Keratinocyte (primary cell): Measurements from ENCODE around the gene ADI1. TPM values are rescaled to one million over a fixed set of nuclear protein-coding genes. Genes with fewer than 3 reads are reported as not detected.

Experiments used
- DNase-seq: peaks from one replicate; pipeline ENCODE4 v3.0.0-alpha.2; 2011; ENCODE audit warnings: low read depth, missing footprints, low spot score
- FAIRE-seq: peaks from 2 replicates; lab custom pipeline; 2011; peaks lifted over from hg19 to GRCh38; lab: Jason Lieb, UNC
- H2AFZ ChIP-seq: 2 replicates; pipeline ENCODE4 v1.6.0; 2012; ENCODE audit warnings: low read length, control low read depth, inconsistent platforms; ENCODE audit not compliant: control insufficient read depth
- H3K27ac ChIP-seq: 2 replicates; pipeline ENCODE4 v1.5.1; 2011; ENCODE audit warnings: low read length; ENCODE audit not compliant: control insufficient read depth, insufficient read depth
- H3K27me3 ChIP-seq: 3 replicates; pipeline ENCODE4 v1.6.0; 2011; ENCODE audit warnings: low read length; ENCODE audit not compliant: control insufficient read depth, insufficient read depth; ENCODE audit errors: extremely low read depth
- H3K36me3 ChIP-seq, 2 experiments: 2 replicates in 1 of 2; 3 replicates in 1 of 2; pipeline ENCODE4 v1.5.1; 2011; ENCODE audit warnings: low read length in 2 of 2, mild to moderate bottlenecking in 1 of 2; ENCODE audit not compliant: control insufficient read depth in 2 of 2, insufficient read depth in 2 of 2; ENCODE audit errors: extremely low read depth in 1 of 2
- H3K4me1 ChIP-seq: 3 replicates; pipeline ENCODE4 v1.5.1; 2011; ENCODE audit warnings: low read length; ENCODE audit not compliant: control insufficient read depth, insufficient read depth; ENCODE audit errors: extremely low read depth
- H3K4me2 ChIP-seq: 3 replicates; pipeline ENCODE4 v1.6.0; 2011; ENCODE audit warnings: low read depth, low read length; ENCODE audit not compliant: control insufficient read depth, insufficient read depth; ENCODE audit errors: extremely low read depth
- H3K4me3 ChIP-seq, 3 experiments: fragments of 200-600 bp in 1 of 3; sonication (generic) in 1 of 3; 2 replicates in 2 of 3; 3 replicates in 1 of 3; pipeline ENCODE4 v1.5.1; 2011 to 2016; ENCODE audit warnings: low read length in 3 of 3, mild to moderate bottlenecking in 3 of 3, control low read depth in 2 of 3, inconsistent platforms in 1 of 3, low read depth in 1 of 3, mixed read lengths in 1 of 3, mixed run types in 1 of 3, moderate library complexity in 1 of 3; ENCODE audit not compliant: control insufficient read depth in 2 of 3, insufficient read depth in 2 of 3; ENCODE audit errors: extremely low read depth in 1 of 3
- H3K79me2 ChIP-seq: 2 replicates; pipeline ENCODE4 v1.6.0; 2012; ENCODE audit warnings: low read length; ENCODE audit not compliant: control insufficient read depth, insufficient read depth
- H3K9ac ChIP-seq: 3 replicates; pipeline ENCODE4 v1.6.0; 2011; ENCODE audit warnings: low read length; ENCODE audit not compliant: control insufficient read depth, insufficient read depth; ENCODE audit errors: extremely low read depth
- H3K9me1 ChIP-seq: 3 replicates; pipeline ENCODE4 v1.6.0; 2011; ENCODE audit warnings: low read length; ENCODE audit not compliant: control insufficient read depth, insufficient read depth; ENCODE audit errors: extremely low read depth
- H3K9me3 ChIP-seq: 2 replicates; pipeline ENCODE4 v1.5.1; 2012; ENCODE audit warnings: low read depth, low read length; ENCODE audit not compliant: control insufficient read depth
- H4K20me1 ChIP-seq: 3 replicates; pipeline ENCODE4 v1.6.0; 2011; ENCODE audit warnings: low read length; ENCODE audit not compliant: control insufficient read depth, insufficient read depth; ENCODE audit errors: extremely low read depth
- EZH2 ChIP-seq: IDR thresholded peaks from one replicate; pipeline ENCODE4 v1.6.1; 2012; ENCODE audit warnings: inconsistent platforms, mild to moderate bottlenecking, low read length, moderate library complexity
- dilution Hi-C: fragments of 300-500 bp; cut with MboI; formaldehyde crosslinking; loops from one replicate; pipeline ENCODE4 v1.7.0; 2020; ENCODE audit warnings: low sequenced_read_pairs; ENCODE audit not compliant: extremely low pct_ligation_motif_present
- polyA plus RNA-seq, 5 experiments: library from polyadenylated mRNA; depleted of rRNA in 3 of 5; stranded (reverse) in 3 of 5; stranded (forward) in 1 of 5; unstranded in 1 of 5; fragments of >200 nt; gene quantifications; 1 replicate in 1 of 5; 2 replicates in 3 of 5; 3 replicates in 1 of 5; pipeline versions ENCODE4 v1.2.1 to v1.2.3, GENCODE V29; 2011 to 2012; ENCODE audit warnings: missing spikeins in 2 of 5, low read depth in 1 of 5, low replicate concordance in 1 of 5
- TF ChIP-seq, protein P1 (sequence below), 3 experiments: IDR thresholded peaks in 1 of 3; conservative IDR thresholded peaks in 1 of 3; optimal IDR thresholded peaks in 1 of 3; 2 replicates in 2 of 3; 3 replicates in 1 of 3; pipeline versions ENCODE3 to v1.5.1; 2011; ENCODE audit warnings: low read length in 3 of 3, mild to moderate bottlenecking in 3 of 3, moderate library complexity in 2 of 3, control low read depth in 1 of 3, inconsistent platforms in 1 of 3; ENCODE audit not compliant: insufficient read depth in 2 of 3; ENCODE audit errors: extremely low read depth in 1 of 3

The ADI1 gene
- polyA plus RNA-seq, 1 donor (not counting 4 experiments of a cell fraction or from before 2014, with no cell fraction given) = 47.4 TPM

DNA sequence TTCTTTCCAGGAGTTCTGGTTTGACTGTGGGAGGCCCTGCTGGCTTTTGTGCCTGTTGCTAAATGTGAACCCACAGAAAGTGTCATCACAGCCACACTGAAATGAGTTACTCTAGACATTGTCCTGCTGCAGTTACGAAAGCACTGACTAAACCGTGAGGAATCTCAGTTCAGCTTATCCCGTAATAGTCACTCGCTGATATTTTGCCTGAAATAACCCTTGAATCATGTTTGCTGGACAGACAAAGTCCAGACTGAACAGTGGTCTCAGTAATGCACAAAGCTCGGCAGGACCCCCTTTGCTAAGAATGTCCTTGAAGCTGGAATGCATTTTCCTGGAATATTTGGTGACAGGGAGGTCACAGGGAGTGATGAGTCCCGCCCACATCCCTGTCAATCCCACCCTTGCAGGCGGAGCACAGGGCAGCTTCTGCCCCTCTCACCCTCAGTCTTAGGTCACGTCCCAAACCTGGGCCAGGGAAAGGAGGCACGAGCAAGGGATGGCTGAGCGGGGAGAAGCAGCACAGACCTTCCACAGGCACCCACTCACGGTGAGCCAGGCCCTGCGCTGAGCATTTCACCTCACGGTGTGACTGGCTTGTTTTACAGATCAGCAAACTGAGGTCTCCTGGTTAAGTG, 53.4 kb downstream of the ADI1 start:
- H4K20me1 ChIP-seq = no peaks in the 10 kb centered on the region
- TF ChIP-seq, protein P1, sequence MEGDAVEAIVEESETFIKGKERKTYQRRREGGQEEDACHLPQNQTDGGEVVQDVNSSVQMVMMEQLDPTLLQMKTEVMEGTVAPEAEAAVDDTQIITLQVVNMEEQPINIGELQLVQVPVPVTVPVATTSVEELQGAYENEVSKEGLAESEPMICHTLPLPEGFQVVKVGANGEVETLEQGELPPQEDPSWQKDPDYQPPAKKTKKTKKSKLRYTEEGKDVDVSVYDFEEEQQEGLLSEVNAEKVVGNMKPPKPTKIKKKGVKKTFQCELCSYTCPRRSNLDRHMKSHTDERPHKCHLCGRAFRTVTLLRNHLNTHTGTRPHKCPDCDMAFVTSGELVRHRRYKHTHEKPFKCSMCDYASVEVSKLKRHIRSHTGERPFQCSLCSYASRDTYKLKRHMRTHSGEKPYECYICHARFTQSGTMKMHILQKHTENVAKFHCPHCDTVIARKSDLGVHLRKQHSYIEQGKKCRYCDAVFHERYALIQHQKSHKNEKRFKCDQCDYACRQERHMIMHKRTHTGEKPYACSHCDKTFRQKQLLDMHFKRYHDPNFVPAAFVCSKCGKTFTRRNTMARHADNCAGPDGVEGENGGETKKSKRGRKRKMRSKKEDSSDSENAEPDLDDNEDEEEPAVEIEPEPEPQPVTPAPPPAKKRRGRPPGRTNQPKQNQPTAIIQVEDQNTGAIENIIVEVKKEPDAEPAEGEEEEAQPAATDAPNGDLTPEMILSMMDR (optimal IDR thresholded peaks at IDR 0.05 in 1 of 3, IDR thresholded peaks at IDR 0.05 in 1 of 3, conservative IDR thresholded peaks at IDR 0.05 in 1 of 3; ENCODE audit: extremely low read depth in 1 of 3, insufficient read depth in 2 of 3, low read length in 3 of 3) = no peak
- TF ChIP-seq EZH2 = no peak
- no peaks in the 10 kb centered on the region for H3K27me3 ChIP-seq
- H3K9me1 ChIP-seq = no peaks in the 10 kb centered on the region
- no peak overlapping the region for H3K4me2 ChIP-seq
- dilution Hi-C loops = no loop called here
- no peak for FAIRE-seq
- no peak overlapping the region for H3K9ac ChIP-seq
- no peaks in the 10 kb centered on the region for H3K9me3 ChIP-seq
- H3K79me2 ChIP-seq = no peaks in the 10 kb centered on the region
- H2AFZ ChIP-seq = no peak overlapping the region
- H3K4me3 ChIP-seq = no peak overlapping the region
- no peak overlapping the region for H3K27ac ChIP-seq
- DNase-seq = no peak
- H3K4me1 ChIP-seq = peaks cover 13% of the 10 kb centered on the region
- H3K36me3 ChIP-seq = peaks cover 9 to 19% of the 10 kb centered on the region in 2 experiments

- Histone ChIP-seq H2AFZ (no peak overlapping the region), H3K36me3 (peaks cover 13 to 19% of the 10 kb centered on the region in 2 experiments), H3K9me3 (no peaks in the 10 kb centered on the region), H3K27ac (no peak overlapping the region), H3K27me3 (no peaks in the 10 kb centered on the region), H3K9me1 (no peaks in the 10 kb centered on the region), H3K4me1 (peaks cover 8% of the 10 kb centered on the region), H4K20me1 (no peaks in the 10 kb centered on the region), H3K4me2 (no peak overlapping the region), H3K4me3 (no peak overlapping the region), H3K79me2 (no peaks in the 10 kb centered on the region), H3K9ac (no peak overlapping the region)
- FAIRE-seq (no peak), DNase-seq (no peak)
- dilution Hi-C loops = no loop called here
- TF ChIP-seq, protein P1 (optimal IDR thresholded peaks at IDR 0.05 in 1 of 3, IDR thresholded peaks at IDR 0.05 in 1 of 3, conservative IDR thresholded peaks at IDR 0.05 in 1 of 3; ENCODE audit: extremely low read depth in 1 of 3, insufficient read depth in 2 of 3, low read length in 3 of 3) = no peak
- TF ChIP-seq EZH2 = no peak
Measured at GRCh38 chr2:3465328-3465727, 54.0 kb downstream of the ADI1 start.
